Measurements from ENCODE around the gene OSBPL8.

The OSBPL8 gene

DNA sequence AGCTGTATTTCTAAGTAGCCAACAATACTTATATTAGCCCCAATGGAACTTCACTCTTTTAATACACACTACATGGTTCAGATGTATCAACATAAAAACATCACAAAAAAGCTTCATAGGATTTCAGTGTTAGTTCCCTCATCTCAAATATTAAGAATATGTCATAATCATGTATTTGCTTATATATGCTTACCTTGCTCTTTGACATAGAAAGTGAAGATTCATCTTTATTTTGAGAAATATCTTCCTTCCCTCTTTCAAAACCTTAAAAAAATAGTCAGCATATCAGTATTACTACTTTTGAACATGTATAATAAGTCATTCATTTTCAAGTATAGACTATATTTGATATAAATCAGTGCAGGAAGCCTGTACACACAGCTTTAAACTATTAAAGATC lies 149.2 kb downstream of the OSBPL8 start:
- no peak for ATAC-seq (ENCODE audit: low read depth)
- Histone ChIP-seq H3K4me3 (ENCODE audit: severe bottlenecking) (no peak overlapping the region), H3K27me3 (ENCODE audit: insufficient read depth, poor library complexity, severe bottlenecking) (no peaks in the 10 kb centered on the region), H3K27ac (ENCODE audit: poor library complexity, severe bottlenecking) (no peak overlapping the region), H3K4me1 (ENCODE audit: insufficient read depth, poor library complexity, severe bottlenecking) (peaks cover 5% of the 10 kb centered on the region), H3K36me3 (ENCODE audit: low read depth) (no peaks in the 10 kb centered on the region), H3K9me3 (ENCODE audit: severe bottlenecking) (no peaks in the 10 kb centered on the region)
- TF ChIP-seq, protein P1, sequence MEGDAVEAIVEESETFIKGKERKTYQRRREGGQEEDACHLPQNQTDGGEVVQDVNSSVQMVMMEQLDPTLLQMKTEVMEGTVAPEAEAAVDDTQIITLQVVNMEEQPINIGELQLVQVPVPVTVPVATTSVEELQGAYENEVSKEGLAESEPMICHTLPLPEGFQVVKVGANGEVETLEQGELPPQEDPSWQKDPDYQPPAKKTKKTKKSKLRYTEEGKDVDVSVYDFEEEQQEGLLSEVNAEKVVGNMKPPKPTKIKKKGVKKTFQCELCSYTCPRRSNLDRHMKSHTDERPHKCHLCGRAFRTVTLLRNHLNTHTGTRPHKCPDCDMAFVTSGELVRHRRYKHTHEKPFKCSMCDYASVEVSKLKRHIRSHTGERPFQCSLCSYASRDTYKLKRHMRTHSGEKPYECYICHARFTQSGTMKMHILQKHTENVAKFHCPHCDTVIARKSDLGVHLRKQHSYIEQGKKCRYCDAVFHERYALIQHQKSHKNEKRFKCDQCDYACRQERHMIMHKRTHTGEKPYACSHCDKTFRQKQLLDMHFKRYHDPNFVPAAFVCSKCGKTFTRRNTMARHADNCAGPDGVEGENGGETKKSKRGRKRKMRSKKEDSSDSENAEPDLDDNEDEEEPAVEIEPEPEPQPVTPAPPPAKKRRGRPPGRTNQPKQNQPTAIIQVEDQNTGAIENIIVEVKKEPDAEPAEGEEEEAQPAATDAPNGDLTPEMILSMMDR (IDR thresholded peaks at IDR 0.05; ENCODE audit: poor library complexity, severe bottlenecking): no peak
- no peak for DNase-seq (ENCODE audit: low spot score)

DNA sequence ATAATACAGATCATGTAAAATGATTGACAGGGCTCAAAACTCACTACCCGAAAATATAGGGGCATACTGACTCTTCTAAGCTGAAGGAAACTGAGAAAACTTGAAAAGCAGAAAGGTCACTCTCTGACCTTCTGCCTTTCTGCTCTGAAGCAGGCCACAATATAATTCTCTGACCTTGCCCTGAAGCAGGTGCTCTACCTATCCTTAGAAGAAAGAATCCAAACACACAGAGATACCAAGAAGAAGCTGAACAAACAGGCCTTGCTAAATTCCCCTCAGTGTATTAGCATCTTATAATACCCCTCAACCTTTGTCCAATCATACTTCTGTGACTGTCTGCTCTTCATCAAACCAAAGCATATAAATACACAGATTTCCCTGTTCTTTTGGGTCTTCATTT lies 150.5 kb downstream of the OSBPL8 start:
- Histone ChIP-seq H3K4me3 (ENCODE audit: severe bottlenecking) (no peak overlapping the region), H3K4me1 (ENCODE audit: insufficient read depth, poor library complexity, severe bottlenecking) (peaks cover 5% of the 10 kb centered on the region), H3K27me3 (ENCODE audit: insufficient read depth, poor library complexity, severe bottlenecking) (no peaks in the 10 kb centered on the region), H3K36me3 (ENCODE audit: low read depth) (0 out of 2 replicates have a peak, but pooled peaks cover 1% of the 10 kb centered on the region), H3K27ac (ENCODE audit: poor library complexity, severe bottlenecking) (no peak overlapping the region), H3K9me3 (ENCODE audit: severe bottlenecking) (no peaks in the 10 kb centered on the region)
- DNase-seq (ENCODE audit: low spot score): no peak
- TF ChIP-seq, protein P1 (IDR thresholded peaks at IDR 0.05; ENCODE audit: poor library complexity, severe bottlenecking): no peak
- no peak for ATAC-seq (ENCODE audit: low read depth)

DNA sequence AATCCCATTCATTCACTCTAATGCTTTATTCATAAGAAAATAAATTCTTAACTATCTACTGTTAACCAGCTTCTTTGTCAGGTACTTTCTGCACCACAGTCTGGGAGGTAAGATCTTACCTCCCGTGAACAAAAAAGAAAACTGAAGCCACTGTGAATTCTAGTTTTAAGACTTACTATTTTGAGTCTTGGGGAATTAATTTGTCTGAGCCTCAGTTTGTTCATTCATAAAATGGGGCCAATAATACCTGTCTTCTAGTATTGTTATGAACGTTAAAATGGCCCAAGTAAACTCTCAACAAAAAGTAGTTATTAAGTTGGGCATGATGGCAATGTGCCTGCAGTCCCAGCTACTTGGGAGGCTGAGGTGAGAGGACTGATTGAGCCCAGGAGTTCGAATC lies 151.9 kb downstream of the OSBPL8 start:
- Histone ChIP-seq H3K36me3 (ENCODE audit: low read depth) (0 out of 2 replicates have a peak, but pooled peaks cover 2% of the 10 kb centered on the region), H3K4me3 (ENCODE audit: severe bottlenecking) (no peak overlapping the region), H3K27me3 (ENCODE audit: insufficient read depth, poor library complexity, severe bottlenecking) (no peaks in the 10 kb centered on the region), H3K4me1 (ENCODE audit: insufficient read depth, poor library complexity, severe bottlenecking) (no peaks in the 10 kb centered on the region), H3K27ac (ENCODE audit: poor library complexity, severe bottlenecking) (no peak overlapping the region), H3K9me3 (ENCODE audit: severe bottlenecking) (no peaks in the 10 kb centered on the region)
- DNase-seq (ENCODE audit: low spot score): no peak
- no peak for ATAC-seq (ENCODE audit: low read depth)
- TF ChIP-seq, protein P1 (IDR thresholded peaks at IDR 0.05; ENCODE audit: poor library complexity, severe bottlenecking): no peak

DNA sequence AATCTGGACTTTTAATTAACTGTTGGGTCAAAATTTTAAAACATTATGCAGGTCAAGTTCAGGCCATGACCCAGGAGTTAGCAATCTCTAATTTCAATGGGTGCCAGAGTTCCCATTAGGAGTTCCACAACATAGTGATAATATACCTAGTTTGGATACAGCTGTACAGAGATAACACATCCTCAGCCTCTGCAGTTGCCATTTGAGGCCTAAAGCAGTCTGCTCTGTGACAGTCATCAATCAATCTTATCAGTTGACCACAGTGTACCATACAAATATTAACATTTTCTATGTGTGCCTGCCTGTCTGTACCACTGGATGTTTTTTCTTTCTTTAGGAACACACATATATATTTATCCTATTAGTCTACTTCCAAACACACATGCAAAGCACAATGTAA lies 157.3 kb downstream of the OSBPL8 start:
- no peaks in the 10 kb centered on the region for H3K27me3 ChIP-seq (ENCODE audit: insufficient read depth, poor library complexity, severe bottlenecking)
- ATAC-seq (ENCODE audit: low read depth): no peak
- DNase-seq (ENCODE audit: low spot score): no peak
- H3K27ac ChIP-seq (ENCODE audit: poor library complexity, severe bottlenecking): no peak overlapping the region
- peaks cover 11% of the 10 kb centered on the region; the same call in 1 of the 2 replicates for H3K36me3 ChIP-seq (ENCODE audit: low read depth)
- TF ChIP-seq, protein P1 (IDR thresholded peaks at IDR 0.05; ENCODE audit: poor library complexity, severe bottlenecking): no peak
- H3K9me3 ChIP-seq (ENCODE audit: severe bottlenecking): no peaks in the 10 kb centered on the region
- H3K4me1 ChIP-seq (ENCODE audit: insufficient read depth, poor library complexity, severe bottlenecking): no peaks in the 10 kb centered on the region
- H3K4me3 ChIP-seq (ENCODE audit: severe bottlenecking): no peak overlapping the region

DNA sequence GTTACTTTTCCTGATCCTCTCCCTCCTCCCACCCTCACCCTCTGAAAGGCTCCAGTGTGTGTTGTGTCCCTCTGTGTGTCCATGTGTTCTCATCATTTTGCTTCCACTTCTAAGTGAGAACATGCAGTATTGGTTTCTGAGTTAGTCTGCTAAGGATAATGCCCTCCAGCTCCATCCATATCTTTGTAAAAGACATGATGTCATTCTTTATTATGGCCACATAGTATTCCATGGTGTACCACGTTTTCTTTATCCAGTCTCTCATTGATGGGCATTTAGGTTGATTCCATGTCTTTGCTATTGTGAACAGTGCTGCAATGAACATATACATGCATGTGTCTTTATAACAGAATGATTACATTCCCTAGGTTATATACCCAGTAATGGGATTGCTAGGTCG lies 159.4 kb downstream of the OSBPL8 start:
- Histone ChIP-seq H3K36me3 (ENCODE audit: low read depth) (peaks cover 20% of the 10 kb centered on the region; the same call in 1 of the 2 replicates), H3K4me3 (ENCODE audit: severe bottlenecking) (no peak overlapping the region), H3K9me3 (ENCODE audit: severe bottlenecking) (no peaks in the 10 kb centered on the region), H3K27ac (ENCODE audit: poor library complexity, severe bottlenecking) (no peak overlapping the region), H3K27me3 (ENCODE audit: insufficient read depth, poor library complexity, severe bottlenecking) (no peaks in the 10 kb centered on the region), H3K4me1 (ENCODE audit: insufficient read depth, poor library complexity, severe bottlenecking) (no peaks in the 10 kb centered on the region)
- TF ChIP-seq, protein P1 (IDR thresholded peaks at IDR 0.05; ENCODE audit: poor library complexity, severe bottlenecking): no peak
- no peak for ATAC-seq (ENCODE audit: low read depth)
- no peak for DNase-seq (ENCODE audit: low spot score)

Measured in RWPE2 (cell line).